ENCODE measurements around the gene MTMR12. TPM values are rescaled to one million over a fixed set of nuclear protein-coding genes. Genes with fewer than 3 reads are reported as not detected.

Gene MTMR12
- total and polyA plus RNA-seq, 10 of the 15 experiments (the other 5 are each of a cell fraction or from before 2014, with no cell fraction given) = 5.0 to 22.9 (median 16.3) TPM

DNA sequence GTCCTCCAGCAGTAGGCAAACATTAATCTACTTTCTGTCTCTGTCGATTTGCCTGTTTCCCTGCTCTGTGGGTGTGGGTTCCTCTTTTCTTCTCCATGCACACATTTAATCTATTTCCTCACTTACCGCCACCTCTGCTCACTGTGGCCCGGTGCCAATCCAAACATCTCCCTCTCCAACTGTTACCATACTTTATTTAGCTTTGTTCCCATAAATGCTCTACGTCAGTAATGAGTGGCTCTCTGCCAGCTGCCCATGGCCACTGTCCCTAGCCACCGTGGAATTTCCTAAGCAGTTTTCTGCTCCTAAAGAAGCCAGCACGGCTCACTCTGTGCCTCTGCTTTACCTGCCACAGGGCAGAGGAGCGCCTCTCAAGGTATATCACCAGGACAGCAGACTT, 119.1 kb downstream of the MTMR12 start:
- no peak overlapping the region for H3K27ac ChIP-seq (ENCODE audit: control insufficient read depth, insufficient read depth)

More for the DNA sequence above, 119.1 kb downstream of the MTMR12 start:
- BruUV-seq (replicated peaks) = no TSS peak
- no peak overlapping the region for H3K4me3 ChIP-seq
- FAIRE-seq (no peak), ATAC-seq (peak; percentile 72), DNase-seq (ENCODE audit: low read depth, low spot score) (no peak)
- ChIA-PET RAD21 (ENCODE audit: unreplicated experiment) (no interaction called here), POLR2A (interaction anchor here (0.7 kb wide), 1 partner anchor 13 kb away, joined by 3 read pairs; no protein-coding TSS in a partner anchor), CTCF (interaction anchor here (1.1 kb wide), 1 partner anchor 103 kb away, joined by 3 read pairs; no protein-coding TSS in a partner anchor), SMC1A (ENCODE audit: uncharacterized antibody, unreplicated experiment) (no interaction called here)
- peaks cover 3% of the 10 kb centered on the region; the same call in 1 of the 2 replicates for H3K4me1 ChIP-seq (ENCODE audit: control insufficient read depth, insufficient read depth, low read length)
- intact Hi-C loops (cut with micrococcal nuclease; ENCODE audit: unreplicated experiment) = no loop called here
- TF ChIP-seq, protein P1, sequence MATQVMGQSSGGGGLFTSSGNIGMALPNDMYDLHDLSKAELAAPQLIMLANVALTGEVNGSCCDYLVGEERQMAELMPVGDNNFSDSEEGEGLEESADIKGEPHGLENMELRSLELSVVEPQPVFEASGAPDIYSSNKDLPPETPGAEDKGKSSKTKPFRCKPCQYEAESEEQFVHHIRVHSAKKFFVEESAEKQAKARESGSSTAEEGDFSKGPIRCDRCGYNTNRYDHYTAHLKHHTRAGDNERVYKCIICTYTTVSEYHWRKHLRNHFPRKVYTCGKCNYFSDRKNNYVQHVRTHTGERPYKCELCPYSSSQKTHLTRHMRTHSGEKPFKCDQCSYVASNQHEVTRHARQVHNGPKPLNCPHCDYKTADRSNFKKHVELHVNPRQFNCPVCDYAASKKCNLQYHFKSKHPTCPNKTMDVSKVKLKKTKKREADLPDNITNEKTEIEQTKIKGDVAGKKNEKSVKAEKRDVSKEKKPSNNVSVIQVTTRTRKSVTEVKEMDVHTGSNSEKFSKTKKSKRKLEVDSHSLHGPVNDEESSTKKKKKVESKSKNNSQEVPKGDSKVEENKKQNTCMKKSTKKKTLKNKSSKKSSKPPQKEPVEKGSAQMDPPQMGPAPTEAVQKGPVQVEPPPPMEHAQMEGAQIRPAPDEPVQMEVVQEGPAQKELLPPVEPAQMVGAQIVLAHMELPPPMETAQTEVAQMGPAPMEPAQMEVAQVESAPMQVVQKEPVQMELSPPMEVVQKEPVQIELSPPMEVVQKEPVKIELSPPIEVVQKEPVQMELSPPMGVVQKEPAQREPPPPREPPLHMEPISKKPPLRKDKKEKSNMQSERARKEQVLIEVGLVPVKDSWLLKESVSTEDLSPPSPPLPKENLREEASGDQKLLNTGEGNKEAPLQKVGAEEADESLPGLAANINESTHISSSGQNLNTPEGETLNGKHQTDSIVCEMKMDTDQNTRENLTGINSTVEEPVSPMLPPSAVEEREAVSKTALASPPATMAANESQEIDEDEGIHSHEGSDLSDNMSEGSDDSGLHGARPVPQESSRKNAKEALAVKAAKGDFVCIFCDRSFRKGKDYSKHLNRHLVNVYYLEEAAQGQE (IDR thresholded peaks at IDR 0.05; ENCODE audit: low read depth, low read length) = no peak
- TF ChIP-seq, protein P2, sequence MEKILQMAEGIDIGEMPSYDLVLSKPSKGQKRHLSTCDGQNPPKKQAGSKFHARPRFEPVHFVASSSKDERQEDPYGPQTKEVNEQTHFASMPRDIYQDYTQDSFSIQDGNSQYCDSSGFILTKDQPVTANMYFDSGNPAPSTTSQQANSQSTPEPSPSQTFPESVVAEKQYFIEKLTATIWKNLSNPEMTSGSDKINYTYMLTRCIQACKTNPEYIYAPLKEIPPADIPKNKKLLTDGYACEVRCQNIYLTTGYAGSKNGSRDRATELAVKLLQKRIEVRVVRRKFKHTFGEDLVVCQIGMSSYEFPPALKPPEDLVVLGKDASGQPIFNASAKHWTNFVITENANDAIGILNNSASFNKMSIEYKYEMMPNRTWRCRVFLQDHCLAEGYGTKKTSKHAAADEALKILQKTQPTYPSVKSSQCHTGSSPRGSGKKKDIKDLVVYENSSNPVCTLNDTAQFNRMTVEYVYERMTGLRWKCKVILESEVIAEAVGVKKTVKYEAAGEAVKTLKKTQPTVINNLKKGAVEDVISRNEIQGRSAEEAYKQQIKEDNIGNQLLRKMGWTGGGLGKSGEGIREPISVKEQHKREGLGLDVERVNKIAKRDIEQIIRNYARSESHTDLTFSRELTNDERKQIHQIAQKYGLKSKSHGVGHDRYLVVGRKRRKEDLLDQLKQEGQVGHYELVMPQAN (conservative IDR thresholded peaks at IDR 0.05) = no peak
- TF ChIP-seq SPI1 (IDR thresholded peaks at IDR 0.05; ENCODE audit: borderline replicate concordance, insufficient read depth, low read depth, low read length) (peak; percentile 79; the same call in 1 of the 2 replicates), IKZF2 (IDR thresholded peaks at IDR 0.05) (peak in 1 of 2 experiments; percentile 21; a peak in 1 of 4 replicates)
- no peaks in the 10 kb centered on the region; a peak in 1 of 4 replicates for H3K27me3 ChIP-seq (replicated peaks in 1 of 2; ENCODE audit: control insufficient read depth in 2 of 2, insufficient read depth in 2 of 2, low read length in 1 of 2)
- no peaks in the 10 kb centered on the region for H3K79me2 ChIP-seq (ENCODE audit: control insufficient read depth, insufficient read depth, low read length)
- H4K20me1 ChIP-seq (ENCODE audit: control insufficient read depth, insufficient read depth) = no peaks in the 10 kb centered on the region
- H3K9me3 ChIP-seq (replicated peaks; ENCODE audit: control insufficient read depth, insufficient read depth, low read length) = no peaks in the 10 kb centered on the region; the same call in 2 of the 3 replicates
- H3K36me3 ChIP-seq (ENCODE audit: control insufficient read depth in 2 of 2, insufficient read depth in 2 of 2, low read length in 1 of 2) = no peaks in the 10 kb centered on the region
- H3K4me2 ChIP-seq (ENCODE audit: control insufficient read depth, insufficient read depth) = peak overlapping the region; percentile 26; the same call in 1 of the 2 replicates
- in situ Hi-C loops (cut with MboI) = no loop called here
- H2AFZ ChIP-seq (ENCODE audit: control insufficient read depth, low read depth, low read length) = no peak overlapping the region
- WGBS (ENCODE audit: insufficient coverage, insufficient replicate concordance, low lambda C conversion rate, missing lambda C conversion rate) = 6% methylated on average over 7 of the region's 7 CpGs
- no peak overlapping the region for H3K9ac ChIP-seq (ENCODE audit: control insufficient read depth, insufficient read depth, low read length)
